CD4-positive, alpha-beta T cell treated with Interleukin-10 for 1 hour (primary cell): Measurements from ENCODE around the gene SPON2.

Experiments used
- DNase-seq: peaks from one replicate; pipeline ENCODE4 v3.0.0-alpha.2; 2020

Gene SPON2

GRCh38 chr4:1171311-1172227, 814 bp downstream of the SPON2 start:
- DNase-seq: peak; percentile 60

- DNase-seq: no peak
These were observed 1.4 kb downstream of the SPON2 start for GRCh38 chr4:1170976-1171310.

- DNase-seq: no peak
These were observed 2.0 kb downstream of the SPON2 start for GRCh38 chr4:1170156-1170975.

- no peak for DNase-seq
These were observed 2.7 kb downstream of the SPON2 start for GRCh38 chr4:1169691-1170096.

GRCh38 chr4:1169171-1169671, 3.2 kb downstream of the SPON2 start:
- no peak for DNase-seq

- DNase-seq: no peak
These were observed 3.9 kb downstream of the SPON2 start for GRCh38 chr4:1168191-1169101.

- peak; percentile 92 for DNase-seq
These were observed 5.0 kb downstream of the SPON2 start for GRCh38 chr4:1167244-1167949.

GRCh38 chr4:1166509-1167243, 5.7 kb downstream of the SPON2 start:
- DNase-seq: no peak

- no peak for DNase-seq
These were observed 7.3 kb downstream of the SPON2 start for GRCh38 chr4:1164956-1165545.

- DNase-seq: no peak
These were observed 7.9 kb downstream of the SPON2 start for GRCh38 chr4:1164444-1164843.

GRCh38 chr4:1164040-1164439, 8.3 kb downstream of the SPON2 start:
- DNase-seq: no peak

GRCh38 chr4:1160351-1160750, 12.0 kb downstream of the SPON2 start:
- DNase-seq: no peak

GRCh38 chr4:1156069-1156468, 16.3 kb downstream of the SPON2 start:
- DNase-seq: no peak

- DNase-seq: no peak
These were observed 17.1 kb downstream of the SPON2 start for GRCh38 chr4:1155314-1155713.

- no peak for DNase-seq
These were observed 17.7 kb downstream of the SPON2 start for GRCh38 chr4:1154523-1155182.

GRCh38 chr4:1154126-1154522, 18.3 kb downstream of the SPON2 start:
- no peak for DNase-seq

- no peak for DNase-seq
These were observed 18.8 kb downstream of the SPON2 start for GRCh38 chr4:1153567-1154090.

- no peak for DNase-seq
These were observed 20.1 kb downstream of the SPON2 start for GRCh38 chr4:1152290-1152689.

- no peak for DNase-seq
These were observed 20.8 kb downstream of the SPON2 start for GRCh38 chr4:1151541-1151940.

- no peak for DNase-seq
These were observed 21.5 kb downstream of the SPON2 start for GRCh38 chr4:1150875-1151274.
